SK-N-SH treated with all-trans-retinoic acid at 6 μM for 48 hours (cell line): Measurements from ENCODE around the gene GSN.

Experiments used
- ATAC-seq: fragments of 200-7000 bp; cut with Tn5 transposase; 3 replicates; pipeline ENCODE4 v1.9.1; 2020; ENCODE audit warnings: mild to moderate bottlenecking, moderate library complexity
- ARNTL ChIP-seq: fragments of 450-650 bp; formaldehyde crosslinking; IDR thresholded peaks from 2 replicates; pipeline ENCODE4 v1.5.0; 2020; ENCODE audit warnings: low read depth, mild to moderate bottlenecking, moderate library complexity, borderline replicate concordance
- BACH2 ChIP-seq: fragments of 250-450 bp; sonication (Bioruptor Pico); IDR thresholded peaks from 2 replicates; pipeline ENCODE4 v1.9.0; 2021; ENCODE audit warnings: mild to moderate bottlenecking, borderline replicate concordance
- CSDC2 ChIP-seq: fragments of 250-450 bp; sonication (Bioruptor Pico); IDR thresholded peaks from 2 replicates; pipeline ENCODE4 v1.5.0; 2020; ENCODE audit warnings: mild to moderate bottlenecking, moderate library complexity
- GLIS3 ChIP-seq: fragments of 250-450 bp; sonication (Bioruptor Pico); IDR thresholded peaks from 2 replicates; pipeline ENCODE4 v1.5.0; 2020; ENCODE audit warnings: mild to moderate bottlenecking, moderate library complexity
- ISL1 ChIP-seq: fragments of 250-450 bp; sonication (Bioruptor Pico); IDR thresholded peaks from 2 replicates; pipeline ENCODE4 v2.1.2; 2022; ENCODE audit warnings: mild to moderate bottlenecking, moderate library complexity
- OSR1 ChIP-seq: fragments of 250-450 bp; sonication (Bioruptor Pico); IDR thresholded peaks from 2 replicates; pipeline ENCODE4 v1.8.0; 2022; ENCODE audit warnings: moderate library complexity, mild to moderate bottlenecking, inconsistent platforms
- PPARA ChIP-seq: fragments of 250-450 bp; sonication (Bioruptor Pico); IDR thresholded peaks from 2 replicates; pipeline ENCODE4 v1.5.0; 2020; ENCODE audit warnings: mild to moderate bottlenecking, borderline replicate concordance
- SNAI2 ChIP-seq: fragments of 250-450 bp; sonication (Bioruptor Pico); IDR thresholded peaks from 2 replicates; pipeline ENCODE4 v1.5.0; 2020; ENCODE audit warnings: mild to moderate bottlenecking, moderate library complexity
- TCF4 ChIP-seq: fragments of 250-450 bp; sonication (Bioruptor Pico); IDR thresholded peaks from 2 replicates; pipeline ENCODE4 v1.8.0; 2021; ENCODE audit warnings: mild to moderate bottlenecking, moderate library complexity, borderline replicate concordance
- TOX ChIP-seq: fragments of 250-450 bp; sonication (Bioruptor Pico); IDR thresholded peaks from 2 replicates; pipeline ENCODE4 v1.8.0; 2021; ENCODE audit warnings: mild to moderate bottlenecking, moderate library complexity, borderline replicate concordance
- ZC3H10 ChIP-seq: fragments of 250-450 bp; sonication (Bioruptor Pico); IDR thresholded peaks from 2 replicates; pipeline ENCODE4 v1.5.1; 2021; ENCODE audit warnings: mild to moderate bottlenecking, moderate library complexity
- ZFP3 ChIP-seq: fragments of 250-450 bp; sonication (Bioruptor Pico); IDR thresholded peaks from 2 replicates; pipeline ENCODE4 v1.5.0; 2020; ENCODE audit warnings: mild to moderate bottlenecking, moderate library complexity
- ZFP30 ChIP-seq: fragments of 450-650 bp; formaldehyde crosslinking; IDR thresholded peaks from 2 replicates; pipeline ENCODE4 v1.5.0; 2022; ENCODE audit warnings: mild to moderate bottlenecking, moderate library complexity
- ZNF565 ChIP-seq: fragments of 450-650 bp; formaldehyde crosslinking; conservative IDR thresholded peaks from 2 replicates; pipeline ENCODE4 v1.5.0; 2020; ENCODE audit warnings: low read depth, mild to moderate bottlenecking, moderate library complexity
- ZNF70 ChIP-seq: fragments of 450-650 bp; formaldehyde crosslinking; IDR thresholded peaks from 2 replicates; pipeline ENCODE4 v1.5.0; 2020; ENCODE audit warnings: mild to moderate bottlenecking, moderate library complexity
- ZNF8 ChIP-seq: fragments of 450-650 bp; formaldehyde crosslinking; IDR thresholded peaks from 2 replicates; pipeline ENCODE4 v1.5.0; 2020; ENCODE audit warnings: mild to moderate bottlenecking, moderate library complexity
- TF ChIP-seq, protein P1 (sequence below): fragments of 250-450 bp; sonication (Bioruptor Pico); IDR thresholded peaks from 2 replicates; pipeline ENCODE4 v1.5.1; 2021; ENCODE audit warnings: mild to moderate bottlenecking, moderate library complexity
- TF ChIP-seq, protein P2 (sequence below): fragments of 250-450 bp; sonication (Bioruptor Pico); IDR thresholded peaks from 2 replicates; pipeline ENCODE4 v1.5.1; 2020; ENCODE audit warnings: low read depth, mild to moderate bottlenecking, moderate library complexity
- TF ChIP-seq, protein P3 (sequence below): fragments of 250-450 bp; sonication (Bioruptor Pico); IDR thresholded peaks from 2 replicates; pipeline ENCODE4 v1.5.0; 2020; ENCODE audit warnings: mild to moderate bottlenecking, moderate library complexity
- TF ChIP-seq, protein P4 (sequence below): fragments of 250-450 bp; sonication (Bioruptor Pico); IDR thresholded peaks from 2 replicates; pipeline ENCODE4 v1.8.0; 2021; ENCODE audit warnings: low read depth, mild to moderate bottlenecking, moderate library complexity, borderline replicate concordance
- TF ChIP-seq, protein P5 (sequence below): fragments of 250-450 bp; sonication (Bioruptor Pico); IDR thresholded peaks from 2 replicates; pipeline ENCODE4 v1.8.0; 2020; ENCODE audit warnings: mild to moderate bottlenecking, moderate library complexity, borderline replicate concordance

GSN gene

DNA sequence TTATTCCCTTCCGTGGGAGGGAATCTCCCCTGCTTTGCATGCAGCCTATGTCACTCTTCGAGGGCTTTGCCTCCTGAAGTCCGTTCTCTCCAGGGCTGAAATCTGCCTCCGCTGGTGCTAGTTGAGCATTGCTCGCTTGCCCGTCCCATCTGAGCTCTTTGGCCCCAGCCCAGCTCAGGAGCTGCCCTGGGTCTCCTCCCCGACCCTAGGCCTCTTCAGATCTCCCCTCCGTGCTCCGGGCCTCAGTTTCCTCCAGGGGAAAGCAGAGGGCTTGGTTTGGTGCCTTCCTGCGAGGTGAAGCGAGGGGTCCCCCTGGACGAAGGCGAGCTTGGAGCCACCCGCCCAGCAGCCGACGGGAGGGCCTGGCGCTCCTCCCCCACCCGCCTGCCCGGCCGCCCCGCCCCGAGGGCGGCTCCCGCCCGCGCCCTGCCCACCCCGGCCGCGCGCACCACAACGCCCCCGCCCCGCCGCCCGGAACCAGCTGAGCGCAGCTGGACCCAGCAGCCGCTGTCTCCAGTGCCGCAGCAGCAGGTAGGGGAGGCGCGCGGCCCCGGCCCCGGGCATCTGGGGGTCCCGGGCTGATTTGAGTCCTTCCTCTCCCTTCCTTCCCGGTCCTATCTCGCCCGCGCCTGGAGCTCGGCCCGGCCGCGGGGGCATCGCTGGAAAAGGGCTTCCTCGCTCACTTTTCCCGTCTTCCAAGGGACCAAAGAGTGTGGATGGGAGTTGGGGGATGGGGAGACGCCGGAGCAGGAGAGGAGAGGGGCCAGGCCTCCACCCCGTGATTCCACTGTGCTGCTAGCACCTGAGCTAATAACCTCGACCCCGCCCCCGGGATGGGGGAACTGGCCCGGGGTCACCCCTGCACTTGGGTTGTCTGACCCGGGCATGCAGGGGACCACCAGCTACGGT lies at the start of gene GSN:
GSN (plus strand) TSS at position 474 of the 909 bp plus-strand sequence. CDS start 33,810 bp downstream, outside the sequence.
- peak; percentile 84 for ATAC-seq

DNA sequence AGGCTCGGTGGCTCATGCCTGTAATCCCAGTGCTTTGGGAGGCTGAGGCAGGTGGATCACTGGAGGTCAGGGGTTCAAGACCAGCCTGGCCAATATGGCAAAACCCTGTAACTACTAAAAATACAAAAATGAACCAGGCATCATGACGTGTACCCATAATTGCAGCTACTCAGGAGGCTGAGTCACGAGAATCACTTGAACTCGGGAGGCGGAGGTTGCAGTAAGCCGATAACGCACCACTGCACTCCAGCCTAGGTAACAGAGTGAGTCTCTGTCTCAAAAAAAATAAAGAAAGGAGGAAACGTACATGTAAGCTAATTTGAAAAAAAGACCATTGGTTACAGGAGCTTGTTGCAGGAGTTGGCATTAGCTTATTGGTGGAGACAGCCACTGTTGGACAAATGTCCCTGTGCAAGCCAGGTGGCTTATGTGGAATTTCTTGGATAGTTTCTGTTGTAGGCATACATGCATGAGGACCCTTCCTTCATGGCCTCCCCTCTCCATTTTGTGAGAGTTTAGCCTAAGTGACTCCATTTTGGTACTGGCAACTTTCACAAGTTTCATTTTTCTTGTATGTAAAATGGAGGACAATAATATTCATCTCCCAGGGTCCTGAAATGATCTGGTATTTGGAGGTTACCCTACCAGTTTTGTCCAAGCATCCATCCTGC lies 49.5 kb upstream of the GSN start:
- ATAC-seq: no peak
- TF ChIP-seq ZC3H10 (CRISPR knock-in tag): no peak
- TF ChIP-seq ISL1 (CRISPR knock-in tag): no peak
- TF ChIP-seq ZNF70 (CRISPR knock-in tag): no peak
- TF ChIP-seq, protein P1, sequence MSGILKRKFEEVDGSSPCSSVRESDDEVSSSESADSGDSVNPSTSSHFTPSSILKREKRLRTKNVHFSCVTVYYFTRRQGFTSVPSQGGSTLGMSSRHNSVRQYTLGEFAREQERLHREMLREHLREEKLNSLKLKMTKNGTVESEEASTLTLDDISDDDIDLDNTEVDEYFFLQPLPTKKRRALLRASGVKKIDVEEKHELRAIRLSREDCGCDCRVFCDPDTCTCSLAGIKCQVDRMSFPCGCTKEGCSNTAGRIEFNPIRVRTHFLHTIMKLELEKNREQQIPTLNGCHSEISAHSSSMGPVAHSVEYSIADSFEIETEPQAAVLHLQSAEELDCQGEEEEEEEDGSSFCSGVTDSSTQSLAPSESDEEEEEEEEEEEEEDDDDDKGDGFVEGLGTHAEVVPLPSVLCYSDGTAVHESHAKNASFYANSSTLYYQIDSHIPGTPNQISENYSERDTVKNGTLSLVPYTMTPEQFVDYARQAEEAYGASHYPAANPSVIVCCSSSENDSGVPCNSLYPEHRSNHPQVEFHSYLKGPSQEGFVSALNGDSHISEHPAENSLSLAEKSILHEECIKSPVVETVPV (CRISPR knock-in tag): no peak
- TF ChIP-seq ZFP3 (CRISPR knock-in tag): no peak
- TF ChIP-seq, protein P2, sequence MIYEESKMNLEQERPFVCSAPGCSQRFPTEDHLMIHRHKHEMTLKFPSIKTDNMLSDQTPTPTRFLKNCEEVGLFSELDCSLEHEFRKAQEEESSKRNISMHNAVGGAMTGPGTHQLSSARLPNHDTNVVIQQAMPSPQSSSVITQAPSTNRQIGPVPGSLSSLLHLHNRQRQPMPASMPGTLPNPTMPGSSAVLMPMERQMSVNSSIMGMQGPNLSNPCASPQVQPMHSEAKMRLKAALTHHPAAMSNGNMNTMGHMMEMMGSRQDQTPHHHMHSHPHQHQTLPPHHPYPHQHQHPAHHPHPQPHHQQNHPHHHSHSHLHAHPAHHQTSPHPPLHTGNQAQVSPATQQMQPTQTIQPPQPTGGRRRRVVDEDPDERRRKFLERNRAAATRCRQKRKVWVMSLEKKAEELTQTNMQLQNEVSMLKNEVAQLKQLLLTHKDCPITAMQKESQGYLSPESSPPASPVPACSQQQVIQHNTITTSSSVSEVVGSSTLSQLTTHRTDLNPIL (CRISPR knock-in tag): no peak
- TF ChIP-seq ZFP30 (CRISPR knock-in tag): no peak
- TF ChIP-seq SNAI2 (CRISPR knock-in tag): no peak
- TF ChIP-seq, protein P3, sequence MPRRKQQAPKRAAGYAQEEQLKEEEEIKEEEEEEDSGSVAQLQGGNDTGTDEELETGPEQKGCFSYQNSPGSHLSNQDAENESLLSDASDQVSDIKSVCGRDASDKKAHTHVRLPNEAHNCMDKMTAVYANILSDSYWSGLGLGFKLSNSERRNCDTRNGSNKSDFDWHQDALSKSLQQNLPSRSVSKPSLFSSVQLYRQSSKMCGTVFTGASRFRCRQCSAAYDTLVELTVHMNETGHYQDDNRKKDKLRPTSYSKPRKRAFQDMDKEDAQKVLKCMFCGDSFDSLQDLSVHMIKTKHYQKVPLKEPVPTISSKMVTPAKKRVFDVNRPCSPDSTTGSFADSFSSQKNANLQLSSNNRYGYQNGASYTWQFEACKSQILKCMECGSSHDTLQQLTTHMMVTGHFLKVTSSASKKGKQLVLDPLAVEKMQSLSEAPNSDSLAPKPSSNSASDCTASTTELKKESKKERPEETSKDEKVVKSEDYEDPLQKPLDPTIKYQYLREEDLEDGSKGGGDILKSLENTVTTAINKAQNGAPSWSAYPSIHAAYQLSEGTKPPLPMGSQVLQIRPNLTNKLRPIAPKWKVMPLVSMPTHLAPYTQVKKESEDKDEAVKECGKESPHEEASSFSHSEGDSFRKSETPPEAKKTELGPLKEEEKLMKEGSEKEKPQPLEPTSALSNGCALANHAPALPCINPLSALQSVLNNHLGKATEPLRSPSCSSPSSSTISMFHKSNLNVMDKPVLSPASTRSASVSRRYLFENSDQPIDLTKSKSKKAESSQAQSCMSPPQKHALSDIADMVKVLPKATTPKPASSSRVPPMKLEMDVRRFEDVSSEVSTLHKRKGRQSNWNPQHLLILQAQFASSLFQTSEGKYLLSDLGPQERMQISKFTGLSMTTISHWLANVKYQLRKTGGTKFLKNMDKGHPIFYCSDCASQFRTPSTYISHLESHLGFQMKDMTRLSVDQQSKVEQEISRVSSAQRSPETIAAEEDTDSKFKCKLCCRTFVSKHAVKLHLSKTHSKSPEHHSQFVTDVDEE (CRISPR knock-in tag): no peak
- no peak for TF ChIP-seq ARNTL (CRISPR knock-in tag)
- no peak for TF ChIP-seq ZNF8
- TF ChIP-seq OSR1 (CRISPR knock-in tag): no peak
- TF ChIP-seq GLIS3 (CRISPR knock-in tag): no peak
- no peak for TF ChIP-seq BACH2 (CRISPR knock-in tag)
- TF ChIP-seq TCF4 (CRISPR knock-in tag): no peak
- TF ChIP-seq ZNF565 (CRISPR knock-in tag): no peak
- TF ChIP-seq TOX: no peak

More for the DNA sequence above, at the start of gene GSN:
- no peak for TF ChIP-seq ISL1 (CRISPR knock-in tag)
- TF ChIP-seq CSDC2 (CRISPR knock-in tag): no peak
- TF ChIP-seq, protein P4, sequence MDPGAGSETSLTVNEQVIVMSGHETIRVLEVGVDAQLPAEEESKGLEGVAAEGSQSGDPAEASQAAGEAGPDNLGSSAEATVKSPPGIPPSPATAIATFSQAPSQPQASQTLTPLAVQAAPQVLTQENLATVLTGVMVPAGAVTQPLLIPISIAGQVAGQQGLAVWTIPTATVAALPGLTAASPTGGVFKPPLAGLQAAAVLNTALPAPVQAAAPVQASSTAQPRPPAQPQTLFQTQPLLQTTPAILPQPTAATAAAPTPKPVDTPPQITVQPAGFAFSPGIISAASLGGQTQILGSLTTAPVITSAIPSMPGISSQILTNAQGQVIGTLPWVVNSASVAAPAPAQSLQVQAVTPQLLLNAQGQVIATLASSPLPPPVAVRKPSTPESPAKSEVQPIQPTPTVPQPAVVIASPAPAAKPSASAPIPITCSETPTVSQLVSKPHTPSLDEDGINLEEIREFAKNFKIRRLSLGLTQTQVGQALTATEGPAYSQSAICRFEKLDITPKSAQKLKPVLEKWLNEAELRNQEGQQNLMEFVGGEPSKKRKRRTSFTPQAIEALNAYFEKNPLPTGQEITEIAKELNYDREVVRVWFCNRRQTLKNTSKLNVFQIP (CRISPR knock-in tag): no peak
- no peak for TF ChIP-seq GLIS3 (CRISPR knock-in tag)
- TF ChIP-seq, protein P5, sequence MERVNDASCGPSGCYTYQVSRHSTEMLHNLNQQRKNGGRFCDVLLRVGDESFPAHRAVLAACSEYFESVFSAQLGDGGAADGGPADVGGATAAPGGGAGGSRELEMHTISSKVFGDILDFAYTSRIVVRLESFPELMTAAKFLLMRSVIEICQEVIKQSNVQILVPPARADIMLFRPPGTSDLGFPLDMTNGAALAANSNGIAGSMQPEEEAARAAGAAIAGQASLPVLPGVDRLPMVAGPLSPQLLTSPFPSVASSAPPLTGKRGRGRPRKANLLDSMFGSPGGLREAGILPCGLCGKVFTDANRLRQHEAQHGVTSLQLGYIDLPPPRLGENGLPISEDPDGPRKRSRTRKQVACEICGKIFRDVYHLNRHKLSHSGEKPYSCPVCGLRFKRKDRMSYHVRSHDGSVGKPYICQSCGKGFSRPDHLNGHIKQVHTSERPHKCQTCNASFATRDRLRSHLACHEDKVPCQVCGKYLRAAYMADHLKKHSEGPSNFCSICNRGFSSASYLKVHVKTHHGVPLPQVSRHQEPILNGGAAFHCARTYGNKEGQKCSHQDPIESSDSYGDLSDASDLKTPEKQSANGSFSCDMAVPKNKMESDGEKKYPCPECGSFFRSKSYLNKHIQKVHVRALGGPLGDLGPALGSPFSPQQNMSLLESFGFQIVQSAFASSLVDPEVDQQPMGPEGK (CRISPR knock-in tag): no peak
- TF ChIP-seq SNAI2 (CRISPR knock-in tag): no peak
- TF ChIP-seq ZC3H10 (CRISPR knock-in tag): no peak
- TF ChIP-seq ZNF8: no peak
- TF ChIP-seq TOX: no peak
- no peak for TF ChIP-seq ZNF565 (CRISPR knock-in tag)
- no peak for TF ChIP-seq ZNF70 (CRISPR knock-in tag)
- no peak for TF ChIP-seq BACH2 (CRISPR knock-in tag)
- no peak for TF ChIP-seq OSR1 (CRISPR knock-in tag)
- no peak for TF ChIP-seq ZFP30 (CRISPR knock-in tag)
- TF ChIP-seq ZFP3 (CRISPR knock-in tag): no peak
- TF ChIP-seq ARNTL (CRISPR knock-in tag): no peak
- TF ChIP-seq PPARA (CRISPR knock-in tag): no peak
- TF ChIP-seq, protein P3 (CRISPR knock-in tag): no peak
- TF ChIP-seq, all 23 proteins: peak for 0
